ENCODE results near the gene EPHA1.

Gene EPHA1

GRCh38 chr7:143389316-143390103 is 19.1 kb downstream of the EPHA1 start (continued):
- TF ChIP-seq ZFHX2 (tag by site-specific recombination; conservative IDR thresholded peaks at IDR 0.05) = peak; percentile 35; the same call in 1 of the 2 replicates
- TF ChIP-seq EGR2 (tag by site-specific recombination; IDR thresholded peaks at IDR 0.05; ENCODE audit: low read depth) = peak; percentile 38; the same call in 1 of the 2 replicates
- no peak for TF ChIP-seq ZNF335 (tag by site-specific recombination; conservative IDR thresholded peaks at IDR 0.05)

- H3K36me3 ChIP-seq (ENCODE audit: control insufficient read depth in 2 of 2, insufficient read depth in 1 of 2, low read length in 2 of 2) = peaks cover 5 to 87% of the 10 kb centered on the region in 2 experiments; a peak in 2 of 3 replicates
- ChIA-PET CTCF (interaction anchor here (0.6 to 0.8 kb wide), 3 partner anchors 9 to 100 kb away, joined by 3 read pairs; partner anchors contain the start of gene CASP2), POLR2A (no interaction called here)
- H3K4me3 ChIP-seq (ENCODE audit: low read depth, low read length) = no peak overlapping the region
- H3K27ac ChIP-seq (ENCODE audit: extremely low read depth, low read depth, low read length) = no peak overlapping the region
- no peaks in the 10 kb centered on the region for H3K4me1 ChIP-seq (ENCODE audit: control insufficient read depth, insufficient read depth, low read length)
- no peaks in the 10 kb centered on the region for H3K9me3 ChIP-seq (ENCODE audit: control insufficient read depth, insufficient read depth, low read depth, low read length)
- TF ChIP-seq GLIS2 (tag by site-specific recombination; IDR thresholded peaks at IDR 0.05) (peak; percentile 29; the same call in 1 of the 2 replicates), ZXDB (tag by site-specific recombination; IDR thresholded peaks at IDR 0.05) (no peak), ZIC2 (tag by site-specific recombination; IDR thresholded peaks at IDR 0.05) (peak; percentile 46; the same call in 1 of the 2 replicates), ZNF24 (tag by site-specific recombination; IDR thresholded peaks at IDR 0.05) (no peak), ZBTB48 (tag by site-specific recombination; IDR thresholded peaks at IDR 0.05) (no peak)
Observed at GRCh38 chr7:143388491-143389101, 20.1 kb downstream of the EPHA1 start.

GRCh38 chr7:143388051-143388450 is 20.6 kb downstream of the EPHA1 start:
- Histone ChIP-seq H3K4me1 (ENCODE audit: control insufficient read depth, insufficient read depth, low read length) (no peaks in the 10 kb centered on the region), H3K9me3 (ENCODE audit: control insufficient read depth, insufficient read depth, low read depth, low read length) (no peaks in the 10 kb centered on the region), H3K36me3 (ENCODE audit: control insufficient read depth in 2 of 2, insufficient read depth in 1 of 2, low read length in 2 of 2) (peaks cover 5 to 91% of the 10 kb centered on the region in 2 experiments; a peak in 2 of 3 replicates), H3K4me3 (ENCODE audit: low read depth, low read length) (no peak overlapping the region), H3K27ac (ENCODE audit: extremely low read depth, low read depth, low read length) (no peak overlapping the region)
- CTCF ChIA-PET = interaction anchor here (0.6 to 0.8 kb wide), 2 partner anchors 29 to 100 kb away, joined by 3 read pairs; partner anchors contain the start of gene CASP2
- POLR2A ChIA-PET = interaction anchor here (0.9 kb wide), 1 partner anchor 100 kb away, joined by 3 read pairs; the partner anchor contains the start of gene CASP2
- no peak for TF ChIP-seq ZNF274 (IDR thresholded peaks at IDR 0.05; ENCODE audit: low read length)
- no peak for TF ChIP-seq ZNF274 (tag by site-specific recombination; IDR thresholded peaks at IDR 0.05; ENCODE audit: borderline replicate concordance)
- TF ChIP-seq ZNF449 (tag by site-specific recombination; IDR thresholded peaks at IDR 0.05) = no peak
- TF ChIP-seq ZNF518A (tag by site-specific recombination; conservative IDR thresholded peaks at IDR 0.05; ENCODE audit: low read depth) = no peak
- no peak for TF ChIP-seq ZNF292 (tag by site-specific recombination; IDR thresholded peaks at IDR 0.05; ENCODE audit: borderline replicate concordance, low read depth)
- no peak for TF ChIP-seq ZNF16 (tag by site-specific recombination; IDR thresholded peaks at IDR 0.05; ENCODE audit: low read depth)
- no peak for TF ChIP-seq ZNF623 (tag by site-specific recombination; IDR thresholded peaks at IDR 0.05)
- no peak for TF ChIP-seq BCL6B (tag by site-specific recombination; IDR thresholded peaks at IDR 0.05)
- TF ChIP-seq ZNF433 (tag by site-specific recombination; IDR thresholded peaks at IDR 0.05; ENCODE audit: low read depth) = no peak
- TF ChIP-seq IKZF3 (tag by site-specific recombination; IDR thresholded peaks at IDR 0.05) = no peak
- TF ChIP-seq PRDM1 (tag by site-specific recombination; IDR thresholded peaks at IDR 0.05) = no peak
- TF ChIP-seq ZNF677 (tag by site-specific recombination; IDR thresholded peaks at IDR 0.05) = no peak
- no peak for TF ChIP-seq ZFP69B (tag by site-specific recombination; IDR thresholded peaks at IDR 0.05)
- TF ChIP-seq ZNF513 (tag by site-specific recombination; IDR thresholded peaks at IDR 0.05) = no peak
- TF ChIP-seq ZNF133 (tag by site-specific recombination; IDR thresholded peaks at IDR 0.05) = no peak

Data from HEK293 (cell line).